GM18511 (cell line): Measurements from ENCODE around the gene UHMK1.
A peak's percentile ranks its signal among the peaks of the same experiment; 100 is the strongest.

Source experiments
- ATAC-seq: cut with Tn5 transposase; IDR thresholded peaks from one replicate; pipeline ENCODE4 v1.9.1; 2021; ENCODE audit warnings: mild to moderate bottlenecking, moderate library complexity; ENCODE audit not compliant: unreplicated experiment

Gene UHMK1

GRCh38 chr1:162527314-162527713, 29.7 kb downstream of the UHMK1 start:
- no peak for ATAC-seq

DNA sequence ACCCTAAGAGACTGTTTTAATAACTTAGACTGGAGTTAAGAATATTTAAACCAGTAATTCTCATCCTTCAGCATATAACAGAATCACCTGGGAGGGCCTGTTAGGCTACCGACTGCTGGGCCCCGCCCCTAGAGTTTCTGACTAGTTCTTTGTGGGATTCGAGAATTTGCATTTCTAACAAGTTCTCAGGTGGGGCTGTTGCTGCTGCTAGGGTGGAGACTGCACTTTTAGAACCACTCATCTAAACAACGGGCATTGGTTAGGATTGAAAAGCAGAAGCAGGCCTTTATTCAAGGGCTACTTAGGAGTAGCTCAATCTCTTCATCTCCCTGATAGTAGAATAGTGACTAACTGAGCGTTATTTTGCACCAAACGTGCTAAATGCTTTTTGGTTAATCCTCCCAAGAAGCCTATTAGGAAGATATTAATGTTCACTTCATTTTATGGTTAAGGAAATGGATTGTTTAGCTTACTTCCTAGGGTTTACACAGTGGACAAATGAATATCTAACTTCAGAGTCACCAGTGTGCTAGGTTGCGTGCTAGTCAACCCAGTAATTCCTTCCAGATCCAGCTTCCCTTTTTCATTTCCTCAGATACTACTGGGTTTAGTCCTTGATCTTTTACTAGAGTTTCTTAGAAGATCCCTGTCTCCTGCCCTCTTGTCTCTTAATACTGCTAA, 32.8 kb downstream of the UHMK1 start:
- ATAC-seq, result peak; percentile 96

- ATAC-seq, result no peak
Measured at GRCh38 chr1:162530988-162531319, 33.3 kb downstream of the UHMK1 start.

- no peak for ATAC-seq
Measured at GRCh38 chr1:162535501-162535900, 37.9 kb downstream of the UHMK1 start.

DNA sequence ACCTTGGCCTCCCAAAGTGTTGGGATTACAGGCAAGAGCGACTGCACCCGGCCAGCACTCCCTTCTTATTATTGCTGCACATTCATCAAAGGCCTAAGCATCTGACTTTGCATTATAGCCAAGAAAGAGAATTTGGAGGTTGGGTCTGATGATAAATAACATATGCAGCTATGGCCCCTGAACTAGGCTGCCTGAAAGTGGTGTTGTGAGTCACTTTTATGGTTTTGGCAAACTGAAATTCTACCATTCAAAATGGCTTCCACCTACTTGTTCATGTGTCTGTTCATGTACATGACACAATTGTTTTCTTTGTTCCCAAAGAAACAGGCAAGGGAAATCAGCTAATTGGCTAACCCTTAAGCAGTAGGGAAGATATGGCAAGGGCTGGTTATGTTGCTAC, 38.9 kb downstream of the UHMK1 start:
- ATAC-seq, result no peak

GRCh38 chr1:162537216-162537615, 39.6 kb downstream of the UHMK1 start:
- no peak for ATAC-seq

DNA sequence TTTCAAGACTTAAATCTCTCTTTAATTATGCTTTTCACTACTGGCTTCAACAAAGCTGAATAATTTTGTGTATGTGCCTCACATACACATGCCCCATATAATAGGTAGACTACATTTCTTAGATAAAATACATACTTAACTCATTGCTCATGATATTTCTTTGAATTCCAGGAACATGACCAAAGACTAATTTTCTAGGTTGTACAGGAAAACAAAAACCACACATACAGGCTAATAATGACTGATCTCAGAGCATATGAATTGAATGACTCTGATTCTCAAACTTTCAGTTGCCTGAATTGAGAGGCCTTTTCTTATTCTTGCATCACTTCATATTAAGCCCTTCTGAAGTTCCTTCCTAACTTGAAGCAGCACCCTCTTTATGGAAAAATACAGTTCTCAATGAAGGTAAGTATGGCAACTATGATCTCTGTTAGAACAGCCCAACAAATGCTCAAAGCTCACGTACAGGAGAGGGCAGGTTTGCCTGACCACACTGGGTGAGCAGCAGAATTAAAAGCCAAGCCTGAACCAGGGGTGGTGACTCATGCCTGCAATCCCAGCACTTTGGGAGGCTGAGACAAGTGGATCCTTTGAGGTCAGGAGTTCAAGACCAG, 41.3 kb downstream of the UHMK1 start:
- no peak for ATAC-seq

DNA sequence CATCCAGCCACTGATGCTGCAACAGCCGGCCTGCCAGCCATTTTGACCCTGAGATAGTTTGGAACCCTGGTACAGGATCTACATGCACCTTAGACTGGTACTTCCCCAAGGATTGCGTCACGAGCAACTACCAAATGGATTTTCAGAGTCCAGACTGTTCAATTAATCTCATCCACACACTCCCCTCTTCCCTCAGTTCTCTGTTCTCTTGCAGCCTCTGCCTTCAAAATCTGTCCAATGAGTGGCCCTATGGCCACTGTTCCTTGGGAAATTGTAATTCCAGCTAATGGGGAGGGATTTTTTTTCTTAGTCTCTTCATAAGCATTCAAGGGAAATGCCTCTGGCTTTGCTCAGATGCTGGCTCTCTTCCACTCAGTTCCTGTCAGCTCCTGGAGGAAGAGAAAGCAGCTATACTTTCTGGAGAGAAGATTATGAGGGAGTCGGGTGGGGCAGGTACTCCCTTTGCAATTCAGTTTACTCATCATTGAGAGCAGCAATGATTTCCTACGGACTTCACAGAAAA, 44.1 kb downstream of the UHMK1 start:
- ATAC-seq, result no peak

DNA sequence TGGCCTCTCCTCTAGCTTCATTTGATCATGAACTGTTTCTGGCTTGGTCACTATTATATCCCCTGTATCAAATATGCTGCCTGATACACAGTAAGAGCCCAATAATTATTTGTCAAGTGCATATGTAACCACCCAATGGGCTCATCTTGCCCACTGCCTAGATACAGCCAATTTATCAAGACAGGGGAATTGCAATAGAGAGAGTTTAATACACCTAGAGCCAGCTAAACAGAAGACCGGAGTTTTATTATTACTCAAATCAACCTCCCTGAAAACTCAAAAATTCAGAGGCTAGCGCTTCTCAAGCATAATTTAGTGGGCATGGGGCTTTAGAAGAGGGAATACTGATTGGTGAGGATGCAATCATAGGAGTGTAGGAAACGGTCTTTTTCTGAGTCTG, 45.6 kb downstream of the UHMK1 start:
- ATAC-seq, result no peak

GRCh38 chr1:162548170-162548569, 50.6 kb downstream of the UHMK1 start:
- ATAC-seq, result no peak

DNA sequence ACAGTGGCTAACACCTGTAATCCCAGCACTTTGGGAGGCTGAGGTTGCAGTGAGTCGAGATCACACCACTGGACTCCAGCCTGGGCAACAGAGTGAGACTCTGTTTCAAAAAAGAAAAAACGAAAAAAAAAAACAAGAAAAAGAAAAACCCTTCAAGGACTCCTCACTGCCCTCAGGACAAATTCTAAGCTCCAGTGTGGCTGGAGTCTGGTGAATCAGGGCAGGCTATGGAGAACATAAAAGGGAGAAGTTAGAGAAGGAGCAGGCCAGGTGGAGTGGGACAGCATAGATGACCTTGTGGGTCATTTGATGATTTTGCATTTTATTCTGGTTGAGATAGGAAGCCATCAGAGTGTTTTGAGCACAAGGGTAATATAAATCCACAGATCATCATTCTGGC, 51.4 kb downstream of the UHMK1 start:
- ATAC-seq, result no peak

GRCh38 chr1:162550925-162551324, 53.3 kb downstream of the UHMK1 start:
- ATAC-seq, result no peak

- no peak for ATAC-seq
Measured at GRCh38 chr1:162551969-162552683, 54.5 kb downstream of the UHMK1 start.

DNA sequence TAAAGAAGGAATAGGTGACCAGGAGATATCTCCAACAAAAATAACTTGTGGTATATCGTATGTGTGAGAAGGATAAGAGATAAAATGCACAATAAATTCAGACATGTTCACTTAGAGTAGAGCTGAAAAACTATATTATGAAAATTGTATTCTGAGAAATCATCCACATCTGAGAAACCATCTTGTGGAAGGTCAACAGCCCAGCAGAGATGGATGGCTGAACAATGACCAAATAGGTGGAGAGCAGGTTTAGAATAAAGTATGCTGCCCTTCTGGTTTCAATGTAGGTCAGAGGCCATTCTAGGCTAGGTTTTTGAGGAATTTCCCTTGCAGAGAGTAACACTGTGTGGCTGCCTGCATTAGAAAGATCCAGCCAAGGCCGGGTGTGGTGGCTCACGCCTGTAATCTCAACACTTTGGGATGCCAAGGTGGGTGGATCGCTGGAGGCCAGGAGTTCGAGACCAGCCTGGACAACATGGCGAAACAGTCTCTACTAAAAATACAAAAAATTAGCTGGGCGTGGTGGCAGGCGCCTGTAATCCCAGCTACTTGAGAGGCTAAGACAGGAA, 55.1 kb downstream of the UHMK1 start:
- no peak for ATAC-seq

- no peak for ATAC-seq
Measured at GRCh38 chr1:162554258-162554657, 56.6 kb downstream of the UHMK1 start.

DNA sequence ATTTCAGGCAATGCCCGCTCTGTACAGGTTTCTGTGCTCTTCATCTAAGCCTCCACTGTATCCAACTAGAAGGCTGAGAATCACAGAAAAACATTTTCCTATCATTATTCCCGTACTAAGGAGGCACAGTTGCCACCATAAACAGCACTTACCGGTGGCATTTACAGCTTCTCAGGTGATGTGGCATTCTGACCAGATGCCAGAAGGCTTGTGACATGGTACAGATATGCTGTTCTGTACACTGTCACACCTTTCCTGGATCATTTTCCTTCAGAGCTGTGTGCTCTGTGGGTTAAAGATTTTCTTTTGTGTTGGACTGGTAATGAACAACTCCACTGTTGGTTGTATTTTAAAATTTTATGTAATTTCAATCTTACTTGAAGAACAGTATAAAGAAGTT, 59.9 kb downstream of the UHMK1 start:
- ATAC-seq, result no peak

GRCh38 chr1:162560303-162561036, 62.9 kb downstream of the UHMK1 start:
- no peak for ATAC-seq

DNA sequence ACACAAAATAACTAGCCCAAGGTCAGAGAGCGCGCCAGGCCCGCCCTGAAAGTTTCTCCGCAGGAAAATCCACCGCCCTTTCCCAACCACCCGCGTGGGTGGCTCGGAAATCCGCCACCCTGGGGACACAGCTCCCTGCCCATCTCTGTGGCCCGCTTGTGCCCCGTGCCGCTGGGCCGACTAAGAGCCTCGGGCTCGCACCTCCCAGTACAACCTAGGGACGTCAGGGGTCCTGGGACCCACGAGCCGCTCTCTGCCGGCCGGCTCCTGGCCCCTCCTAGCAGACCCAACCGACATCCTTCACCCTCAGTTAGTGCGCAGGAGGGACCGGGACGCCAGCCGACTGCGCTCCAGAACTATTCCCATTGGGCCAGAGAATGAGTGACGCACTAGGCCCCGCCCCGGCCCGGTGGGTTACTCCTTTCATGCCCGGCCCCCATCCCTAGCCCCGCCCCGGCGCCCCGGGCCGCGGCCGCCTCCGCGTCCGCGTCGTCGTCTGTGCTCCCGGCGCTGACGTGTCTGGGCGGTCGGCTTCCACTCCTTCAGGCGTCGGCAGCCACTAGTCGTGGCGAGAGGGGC, 63.5 kb downstream of the UHMK1 start:
- ATAC-seq, result peak; percentile 91

GRCh38 chr1:162561616-162562469, 64.2 kb downstream of the UHMK1 start, which contains the start of gene UAP1:
Gene UAP1 (plus strand): TSS chr1:162561722. CDS start chr1:162566069, 4,347 bp downstream.
- peak; percentile 54 for ATAC-seq

- ATAC-seq, result no peak
Measured at GRCh38 chr1:162562470-162562828, 64.8 kb downstream of the UHMK1 start.
